Progenitor cell of endocrine pancreas (in vitro differentiated cells): ENCODE data around the gene GEMIN8. TPM values are rescaled to one million over a fixed set of nuclear protein-coding genes. Genes with fewer than 3 reads are reported as not detected.

Source experiments
- DNase-seq: peaks from one replicate; pipeline ENCODE4 v3.0.0; 2021; ENCODE audit warnings: low spot score; ENCODE audit not compliant: unreplicated experiment
- H3K27ac Mint-ChIP-seq: 2 replicates; pipeline ENCODE4 v1.8.0; 2021; ENCODE audit warnings: mild to moderate bottlenecking, moderate library complexity, mixed read lengths
- H3K27me3 Mint-ChIP-seq: 2 replicates; pipeline ENCODE4 v1.8.0; 2021; ENCODE audit warnings: mixed read lengths
- H3K36me3 Mint-ChIP-seq: 2 replicates; pipeline ENCODE4 v1.8.0; 2022; ENCODE audit warnings: mixed read lengths; ENCODE audit not compliant: insufficient read depth
- H3K4me1 Mint-ChIP-seq: 2 replicates; pipeline ENCODE4 v1.8.0; 2021; ENCODE audit warnings: low read depth, mixed read lengths
- H3K4me3 Mint-ChIP-seq: 2 replicates; pipeline ENCODE4 v1.8.0; 2021; ENCODE audit warnings: low read depth, mild to moderate bottlenecking, moderate library complexity, mixed read lengths
- H3K9me3 Mint-ChIP-seq: 2 replicates; pipeline ENCODE4 v1.8.0; 2021; ENCODE audit warnings: low read depth, mixed read lengths
- total RNA-seq: library from RNA; stranded (reverse); gene quantifications from 2 replicates; pipeline ENCODE4 v1.2.1, GENCODE V29; 2021
- TF ChIP-seq, protein P1 (sequence below): fragments of 200-600 bp; sonication (generic); IDR thresholded peaks from one replicate; pipeline ENCODE4 v1.5.0; 2021; ENCODE audit warnings: antibody characterized with exemption, mild to moderate bottlenecking; ENCODE audit not compliant: unreplicated experiment

The GEMIN8 gene
- total RNA-seq, 1 donor from 2014 or later, result 25.4 TPM

DNA sequence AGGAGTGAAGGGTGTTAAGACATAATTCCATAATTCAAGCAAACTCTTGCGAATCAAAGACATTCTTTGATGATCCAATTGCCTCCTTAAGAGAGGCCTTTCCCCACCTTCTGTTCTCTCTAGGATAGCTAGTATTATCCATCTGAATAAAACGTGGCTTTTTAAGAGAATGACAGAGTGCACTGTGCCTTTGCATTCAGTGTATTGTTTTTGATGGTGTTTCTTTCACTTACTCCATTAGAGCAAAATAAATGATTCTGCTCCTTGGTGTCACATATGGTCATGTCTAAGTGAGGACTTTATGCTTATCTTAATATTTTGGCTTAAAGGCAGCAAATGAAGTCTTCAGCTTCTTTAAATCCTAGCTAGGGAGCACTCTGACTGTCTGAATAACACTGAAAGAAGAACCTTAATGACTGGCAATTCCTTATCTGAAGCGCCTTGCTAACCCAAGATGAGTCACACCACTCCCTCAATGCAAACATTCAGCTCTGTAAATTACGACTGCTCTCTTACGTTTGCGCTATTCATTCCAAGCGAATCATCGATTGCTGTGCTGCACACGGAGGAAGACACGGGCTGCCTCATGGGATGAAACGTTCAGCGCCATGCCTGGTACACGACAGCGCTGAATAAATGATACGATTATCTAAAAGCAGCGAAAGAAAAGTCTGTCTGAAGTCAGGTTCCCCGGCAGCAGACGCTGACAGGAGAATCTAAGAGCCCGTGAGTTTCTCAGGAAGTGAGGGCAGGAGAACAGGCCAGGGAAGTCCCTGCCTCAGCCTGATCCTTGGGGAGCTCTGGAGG is 35.1 kb upstream of the GEMIN8 start:
- DNase-seq, result no peak
- Mint-ChIP-seq H3K4me3 (no peak overlapping the region), H3K36me3 (no peaks in the 10 kb centered on the region), H3K4me1 (no peaks in the 10 kb centered on the region), H3K27me3 (no peaks in the 10 kb centered on the region), H3K9me3 (peaks cover 24% of the 10 kb centered on the region), H3K27ac (no peak overlapping the region)
- TF ChIP-seq, protein P1, sequence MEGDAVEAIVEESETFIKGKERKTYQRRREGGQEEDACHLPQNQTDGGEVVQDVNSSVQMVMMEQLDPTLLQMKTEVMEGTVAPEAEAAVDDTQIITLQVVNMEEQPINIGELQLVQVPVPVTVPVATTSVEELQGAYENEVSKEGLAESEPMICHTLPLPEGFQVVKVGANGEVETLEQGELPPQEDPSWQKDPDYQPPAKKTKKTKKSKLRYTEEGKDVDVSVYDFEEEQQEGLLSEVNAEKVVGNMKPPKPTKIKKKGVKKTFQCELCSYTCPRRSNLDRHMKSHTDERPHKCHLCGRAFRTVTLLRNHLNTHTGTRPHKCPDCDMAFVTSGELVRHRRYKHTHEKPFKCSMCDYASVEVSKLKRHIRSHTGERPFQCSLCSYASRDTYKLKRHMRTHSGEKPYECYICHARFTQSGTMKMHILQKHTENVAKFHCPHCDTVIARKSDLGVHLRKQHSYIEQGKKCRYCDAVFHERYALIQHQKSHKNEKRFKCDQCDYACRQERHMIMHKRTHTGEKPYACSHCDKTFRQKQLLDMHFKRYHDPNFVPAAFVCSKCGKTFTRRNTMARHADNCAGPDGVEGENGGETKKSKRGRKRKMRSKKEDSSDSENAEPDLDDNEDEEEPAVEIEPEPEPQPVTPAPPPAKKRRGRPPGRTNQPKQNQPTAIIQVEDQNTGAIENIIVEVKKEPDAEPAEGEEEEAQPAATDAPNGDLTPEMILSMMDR, result no peak

DNA sequence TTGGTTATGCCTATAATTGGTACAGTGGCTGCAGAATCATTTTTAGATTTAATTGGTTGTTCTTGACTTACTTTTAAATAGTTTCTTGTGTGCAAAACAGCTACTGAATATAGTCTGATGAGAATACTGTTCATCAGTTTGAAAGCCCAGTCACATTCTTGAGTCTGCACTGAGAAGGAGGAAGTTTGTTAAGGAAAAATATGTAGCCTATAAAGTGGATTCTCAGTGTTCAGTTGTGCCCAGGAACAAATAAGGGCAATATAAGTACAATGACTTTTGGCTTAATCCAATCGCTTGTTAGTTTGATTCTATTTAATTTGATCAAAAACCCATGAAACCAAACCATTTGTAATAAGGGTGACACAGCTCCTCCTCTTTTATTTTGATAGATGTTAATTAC is 32.8 kb upstream of the GEMIN8 start:
- TF ChIP-seq, protein P1, result no peak
- Mint-ChIP-seq H3K4me1 (no peaks in the 10 kb centered on the region), H3K36me3 (no peaks in the 10 kb centered on the region), H3K27ac (no peak overlapping the region), H3K4me3 (no peak overlapping the region), H3K9me3 (peaks cover 18% of the 10 kb centered on the region), H3K27me3 (no peaks in the 10 kb centered on the region)
- DNase-seq, result no peak

DNA sequence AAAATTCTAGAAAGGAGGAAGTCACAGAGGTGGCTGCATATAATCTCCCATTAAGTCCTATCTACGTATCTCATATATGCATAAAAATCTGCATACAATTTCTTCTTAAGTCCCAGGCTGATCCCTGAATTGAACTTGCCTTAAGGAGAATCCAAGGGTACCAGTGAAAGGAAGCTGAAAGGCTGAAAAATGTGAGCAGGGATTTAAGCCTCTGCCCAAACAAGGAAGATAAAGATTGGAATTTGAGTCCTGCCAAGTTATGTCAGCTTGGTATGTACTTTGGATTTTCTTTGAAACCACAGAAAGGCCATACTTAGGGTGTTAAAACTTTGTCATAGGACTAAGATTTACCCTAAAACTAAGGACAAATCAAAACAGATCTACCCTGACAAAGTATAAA is 26.5 kb upstream of the GEMIN8 start:
- no peak for DNase-seq
- Mint-ChIP-seq H3K4me1 (no peaks in the 10 kb centered on the region), H3K27me3 (no peaks in the 10 kb centered on the region), H3K36me3 (no peaks in the 10 kb centered on the region), H3K9me3 (peaks cover 26% of the 10 kb centered on the region), H3K4me3 (no peak overlapping the region), H3K27ac (no peak overlapping the region)
- TF ChIP-seq, protein P1, result no peak

DNA sequence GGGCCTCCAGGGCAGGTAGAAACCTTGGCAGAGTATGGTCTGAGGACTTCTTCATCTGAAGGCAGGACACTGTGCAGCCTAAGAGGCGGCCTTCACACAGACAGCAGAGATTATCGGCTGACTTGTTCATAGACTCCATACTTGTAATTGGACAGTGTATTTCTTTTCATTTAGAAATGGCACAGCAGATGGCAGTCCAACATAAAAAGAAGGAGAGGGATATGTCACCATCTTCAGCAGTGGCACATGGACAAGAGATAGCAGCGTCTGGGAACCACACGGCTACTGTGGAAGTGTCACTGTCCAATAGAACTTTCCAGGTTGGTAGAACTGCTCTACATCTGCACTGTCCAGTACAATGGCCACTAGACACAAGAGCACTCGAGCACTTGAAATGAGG is 21.7 kb upstream of the GEMIN8 start:
- TF ChIP-seq, protein P1, result no peak
- no peak overlapping the region for H3K4me3 Mint-ChIP-seq
- no peaks in the 10 kb centered on the region for H3K27me3 Mint-ChIP-seq
- H3K9me3 Mint-ChIP-seq, result peaks cover 18% of the 10 kb centered on the region
- no peaks in the 10 kb centered on the region for H3K4me1 Mint-ChIP-seq
- DNase-seq, result no peak
- H3K36me3 Mint-ChIP-seq, result no peaks in the 10 kb centered on the region
- H3K27ac Mint-ChIP-seq, result no peak overlapping the region

DNA sequence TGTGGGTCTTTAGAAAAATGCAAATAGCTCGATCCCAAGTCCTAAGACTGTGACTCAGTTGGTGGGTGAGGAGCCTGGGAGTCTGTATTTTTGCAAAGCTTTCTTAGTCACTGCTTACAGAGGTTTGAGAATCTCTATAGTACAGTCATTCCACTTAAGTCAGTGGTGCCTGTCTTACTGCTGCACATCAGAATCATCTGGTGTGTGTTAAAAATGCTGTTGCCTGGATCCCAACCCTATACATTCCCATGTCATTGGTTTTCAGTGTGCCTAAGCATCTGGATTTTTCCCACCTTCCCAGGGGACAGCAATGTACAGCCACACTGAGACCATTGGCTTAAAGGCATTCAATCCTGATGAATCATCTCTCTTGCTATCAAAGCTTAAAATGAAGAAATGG is 21.0 kb upstream of the GEMIN8 start:
- Mint-ChIP-seq H3K4me1 (no peaks in the 10 kb centered on the region), H3K9me3 (peaks cover 17% of the 10 kb centered on the region), H3K27ac (no peak overlapping the region), H3K36me3 (no peaks in the 10 kb centered on the region), H3K27me3 (no peaks in the 10 kb centered on the region), H3K4me3 (no peak overlapping the region)
- DNase-seq, result no peak
- TF ChIP-seq, protein P1, result no peak
